RWPE2 (cell line): ENCODE data around the gene CERS1.
A peak's percentile ranks its signal among the peaks of the same experiment; 100 is the strongest.

ENCODE experiments used
- ATAC-seq: fragments of 200-7000 bp; cut with Tn5 transposase; 3 replicates; pipeline ENCODE4 v1.9.1; 2021; ENCODE audit warnings: low read depth
- DNase-seq: peaks from one replicate; pipeline ENCODE4 v3.0.0-alpha.2; 2020; ENCODE audit warnings: low spot score
- H3K27ac ChIP-seq: fragments of 450-650 bp; 2 replicates; pipeline ENCODE4 v1.5.1; 2017; ENCODE audit warnings: mild to moderate bottlenecking; ENCODE audit not compliant: poor library complexity, severe bottlenecking
- H3K27me3 ChIP-seq: fragments of 250-450 bp; sonication (Bioruptor Pico); 2 replicates; pipeline ENCODE4 v1.5.1; 2021; ENCODE audit warnings: mild to moderate bottlenecking, moderate library complexity; ENCODE audit not compliant: insufficient read depth, poor library complexity, severe bottlenecking
- H3K36me3 ChIP-seq: fragments of 250-450 bp; sonication (Bioruptor Pico); 2 replicates; pipeline ENCODE4 v1.5.1; 2020; ENCODE audit warnings: low read depth, mild to moderate bottlenecking, moderate library complexity
- H3K4me1 ChIP-seq: fragments of 250-450 bp; sonication (Bioruptor Pico); 2 replicates; pipeline ENCODE4 v1.5.1; 2021; ENCODE audit warnings: mild to moderate bottlenecking, moderate library complexity; ENCODE audit not compliant: insufficient read depth, poor library complexity, severe bottlenecking
- H3K4me3 ChIP-seq: fragments of 250-450 bp; sonication (Bioruptor Pico); 2 replicates; pipeline ENCODE4 v1.5.1; 2021; ENCODE audit warnings: mild to moderate bottlenecking, moderate library complexity; ENCODE audit not compliant: severe bottlenecking
- H3K9me3 ChIP-seq: fragments of 250-450 bp; sonication (Bioruptor Pico); 2 replicates; pipeline ENCODE4 v1.5.1; 2021; ENCODE audit warnings: mild to moderate bottlenecking, moderate library complexity; ENCODE audit not compliant: severe bottlenecking
- TF ChIP-seq, protein P1 (sequence below): fragments of 450-650 bp; IDR thresholded peaks from one replicate; pipeline ENCODE4 v1.5.1; 2017; ENCODE audit warnings: mild to moderate bottlenecking, moderate library complexity; ENCODE audit not compliant: poor library complexity, severe bottlenecking

CERS1 gene

GRCh38 chr19:18895038-18895823 is 727 bp downstream of the CERS1 start:
- no peak overlapping the region for H3K27ac ChIP-seq
- TF ChIP-seq, protein P1, sequence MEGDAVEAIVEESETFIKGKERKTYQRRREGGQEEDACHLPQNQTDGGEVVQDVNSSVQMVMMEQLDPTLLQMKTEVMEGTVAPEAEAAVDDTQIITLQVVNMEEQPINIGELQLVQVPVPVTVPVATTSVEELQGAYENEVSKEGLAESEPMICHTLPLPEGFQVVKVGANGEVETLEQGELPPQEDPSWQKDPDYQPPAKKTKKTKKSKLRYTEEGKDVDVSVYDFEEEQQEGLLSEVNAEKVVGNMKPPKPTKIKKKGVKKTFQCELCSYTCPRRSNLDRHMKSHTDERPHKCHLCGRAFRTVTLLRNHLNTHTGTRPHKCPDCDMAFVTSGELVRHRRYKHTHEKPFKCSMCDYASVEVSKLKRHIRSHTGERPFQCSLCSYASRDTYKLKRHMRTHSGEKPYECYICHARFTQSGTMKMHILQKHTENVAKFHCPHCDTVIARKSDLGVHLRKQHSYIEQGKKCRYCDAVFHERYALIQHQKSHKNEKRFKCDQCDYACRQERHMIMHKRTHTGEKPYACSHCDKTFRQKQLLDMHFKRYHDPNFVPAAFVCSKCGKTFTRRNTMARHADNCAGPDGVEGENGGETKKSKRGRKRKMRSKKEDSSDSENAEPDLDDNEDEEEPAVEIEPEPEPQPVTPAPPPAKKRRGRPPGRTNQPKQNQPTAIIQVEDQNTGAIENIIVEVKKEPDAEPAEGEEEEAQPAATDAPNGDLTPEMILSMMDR, result peak; percentile 59
- no peaks in the 10 kb centered on the region for H3K9me3 ChIP-seq
- DNase-seq (no peak), ATAC-seq (peak; percentile 53)
- peak overlapping the region; percentile 48 for H3K4me3 ChIP-seq
- H3K36me3 ChIP-seq, result no peaks in the 10 kb centered on the region
- no peaks in the 10 kb centered on the region for H3K4me1 ChIP-seq
- H3K27me3 ChIP-seq, result peaks cover 18% of the 10 kb centered on the region

GRCh38 chr19:18894254-18895037 is 1.5 kb downstream of the CERS1 start:
- Histone ChIP-seq H3K4me1 (no peaks in the 10 kb centered on the region), H3K9me3 (no peaks in the 10 kb centered on the region), H3K36me3 (no peaks in the 10 kb centered on the region), H3K27ac (no peak overlapping the region), H3K27me3 (peaks cover 18% of the 10 kb centered on the region), H3K4me3 (peak overlapping the region; percentile 48)
- ATAC-seq (no peak), DNase-seq (no peak)
- TF ChIP-seq, protein P1, result no peak

- Histone ChIP-seq H3K4me1 (no peaks in the 10 kb centered on the region), H3K27ac (no peak overlapping the region), H3K4me3 (no peak overlapping the region), H3K36me3 (no peaks in the 10 kb centered on the region), H3K27me3 (peaks cover 18% of the 10 kb centered on the region), H3K9me3 (no peaks in the 10 kb centered on the region)
- DNase-seq, result no peak
- ATAC-seq, result no peak
- TF ChIP-seq, protein P1, result no peak
Measured at GRCh38 chr19:18893587-18894253, 2.2 kb downstream of the CERS1 start.

- Histone ChIP-seq H3K27me3 (peaks cover 10% of the 10 kb centered on the region), H3K36me3 (no peaks in the 10 kb centered on the region), H3K27ac (no peak overlapping the region), H3K4me3 (no peak overlapping the region), H3K9me3 (no peaks in the 10 kb centered on the region), H3K4me1 (no peaks in the 10 kb centered on the region)
- TF ChIP-seq, protein P1, result no peak
- ATAC-seq, result no peak
- DNase-seq, result no peak
Measured at GRCh38 chr19:18889949-18890745, 5.8 kb downstream of the CERS1 start.
